COLO668 (cell line): ENCODE measurements around the gene TXNL4A.
A peak's percentile ranks its signal among the peaks of the same experiment; 100 is the strongest.
"Not testable (repeated sequence)": the region's sequence is repeated elsewhere in the genome, so short reads cannot be mapped to it uniquely, and the experiment has no call there.

Source experiments
- DNase-seq: peaks from one replicate; lab custom pipeline; 2025; ENCODE audit not compliant: unreplicated experiment; lab: John Stamatoyannopoulos, UW

TXNL4A gene

DNA sequence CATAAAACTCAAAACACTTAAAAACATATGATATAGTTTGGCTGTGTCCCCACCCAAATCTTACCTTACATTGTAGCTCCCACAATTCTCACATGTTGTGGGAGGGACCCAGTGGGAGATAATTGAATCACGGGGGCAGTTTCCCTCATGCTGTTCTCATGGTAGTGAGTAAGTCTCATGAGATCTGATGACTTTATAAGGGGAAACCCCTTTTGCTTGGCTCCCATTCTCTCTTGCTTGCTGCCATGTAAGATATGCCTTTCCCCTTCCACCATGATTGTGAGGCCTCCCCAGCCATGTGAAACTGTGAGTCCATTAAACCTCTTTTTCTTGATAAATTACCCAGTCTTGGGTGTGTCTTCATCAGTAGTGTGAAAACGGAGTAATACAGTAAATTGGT, 11.3 kb upstream of the TXNL4A start:
- not testable (repeated sequence) for DNase-seq

DNA sequence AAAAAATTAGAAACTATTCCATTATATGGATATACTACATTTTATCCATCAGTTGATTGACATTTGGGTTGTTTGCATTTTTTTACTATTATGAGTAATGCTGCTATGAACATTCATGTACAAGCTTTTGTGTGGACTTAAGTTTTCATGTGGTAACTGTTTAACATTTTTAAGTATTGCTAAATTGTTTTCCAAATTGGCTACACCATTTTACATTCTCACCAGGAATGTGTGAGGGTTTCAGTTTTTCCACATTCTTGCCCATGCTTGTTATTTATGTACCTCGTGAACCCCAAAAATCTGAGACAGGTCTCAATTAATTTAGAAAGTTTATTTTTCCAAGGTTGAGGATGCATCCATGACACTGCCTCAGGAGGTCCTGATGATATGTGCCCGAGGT, 3.1 kb upstream of the TXNL4A start:
- no peak for DNase-seq

DNA sequence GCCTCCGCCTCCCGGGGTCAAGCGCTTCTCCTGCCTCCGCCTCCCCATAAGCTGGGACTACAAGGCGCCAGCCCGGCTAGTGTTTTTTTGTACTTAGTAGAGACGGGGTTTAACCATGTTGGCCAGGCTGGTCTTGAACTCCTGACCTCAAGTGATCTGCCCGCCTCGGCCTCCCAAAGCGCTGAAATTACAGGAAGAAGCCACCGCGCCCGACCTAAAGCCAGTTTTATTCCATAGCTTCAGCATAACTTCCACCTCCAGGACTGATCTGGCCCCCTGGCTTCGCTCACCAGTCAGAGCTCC, 783 bp upstream of the TXNL4A start:
- DNase-seq = no peak

- DNase-seq = peak; percentile 84
These were observed 302 bp downstream of the TXNL4A start for GRCh38 chr18:79988071-79988450.

DNA sequence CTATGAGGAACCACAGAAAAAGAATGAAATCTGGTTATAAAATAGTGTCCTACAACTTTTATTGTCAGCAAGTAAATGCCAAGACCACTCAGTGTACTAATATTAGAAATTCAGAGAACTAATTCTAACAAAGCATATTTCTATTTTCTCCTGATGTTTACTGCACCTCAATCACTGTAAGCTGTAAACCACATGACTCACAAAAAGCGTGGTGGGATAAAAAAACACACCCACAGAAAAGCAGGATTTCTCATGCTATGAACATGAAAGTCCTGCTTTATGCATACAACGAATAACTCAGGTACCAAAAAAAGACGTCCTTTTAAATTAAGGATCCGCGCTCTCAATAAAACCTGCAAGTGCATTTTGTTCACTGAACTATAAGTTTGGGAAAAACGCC, 797 bp downstream of the TXNL4A start:
- no peak for DNase-seq

- peak; percentile 13 for DNase-seq
These were observed 1.6 kb downstream of the TXNL4A start for GRCh38 chr18:79986726-79987125.

GRCh38 chr18:79985172-79985571, 3.2 kb downstream of the TXNL4A start:
- DNase-seq = no peak

- no peak for DNase-seq
These were observed 4.6 kb downstream of the TXNL4A start for GRCh38 chr18:79983793-79984192.

DNA sequence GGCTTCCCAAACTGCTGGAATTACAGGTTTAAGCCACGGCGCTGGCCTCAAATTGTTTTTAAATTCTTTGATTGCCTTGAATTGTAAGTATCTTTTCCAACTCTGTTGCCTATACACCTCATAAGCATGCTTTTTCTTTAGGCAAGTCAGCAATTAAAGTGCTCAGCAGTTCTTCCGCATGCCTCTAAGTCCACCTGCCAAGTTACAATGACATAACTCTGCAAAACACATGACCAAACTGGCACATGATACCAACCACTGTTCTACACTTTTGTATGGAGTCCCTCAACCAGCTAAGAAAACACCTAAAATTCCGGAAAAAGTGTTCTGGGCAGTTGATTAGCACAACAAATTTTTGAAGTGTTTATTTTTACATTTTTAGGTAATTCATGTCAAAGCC, 5.1 kb downstream of the TXNL4A start:
- DNase-seq = no peak

DNA sequence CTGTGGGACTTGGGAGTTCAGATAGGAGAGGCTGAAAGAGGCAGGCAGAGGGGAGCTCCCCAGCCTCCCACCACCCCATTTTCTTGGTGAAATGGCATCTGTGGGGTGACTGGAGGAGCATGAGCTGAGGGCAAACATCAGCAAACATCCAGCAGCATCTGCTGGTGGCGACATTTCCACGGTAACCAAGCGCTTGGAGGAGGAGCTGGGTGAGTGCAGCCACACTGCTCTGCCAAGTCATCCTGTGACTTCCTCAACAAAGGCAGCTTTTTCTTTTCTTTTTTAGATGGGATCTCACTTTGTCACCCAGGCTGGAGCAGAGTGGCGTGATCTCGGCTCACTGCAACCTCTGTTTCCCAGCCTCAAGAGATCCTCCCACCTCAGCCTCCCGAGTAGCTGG, 5.6 kb downstream of the TXNL4A start:
- DNase-seq = peak; percentile 8

GRCh38 chr18:79980585-79980984, 7.8 kb downstream of the TXNL4A start:
- no peak for DNase-seq

- no peak for DNase-seq
These were observed 8.5 kb downstream of the TXNL4A start for GRCh38 chr18:79979843-79980242.

GRCh38 chr18:79975985-79976680, 12.2 kb downstream of the TXNL4A start:
- no peak for DNase-seq

GRCh38 chr18:79975043-79975442, 13.3 kb downstream of the TXNL4A start:
- no peak for DNase-seq

- DNase-seq = no peak
These were observed 14.2 kb downstream of the TXNL4A start for GRCh38 chr18:79974025-79974654.

DNA sequence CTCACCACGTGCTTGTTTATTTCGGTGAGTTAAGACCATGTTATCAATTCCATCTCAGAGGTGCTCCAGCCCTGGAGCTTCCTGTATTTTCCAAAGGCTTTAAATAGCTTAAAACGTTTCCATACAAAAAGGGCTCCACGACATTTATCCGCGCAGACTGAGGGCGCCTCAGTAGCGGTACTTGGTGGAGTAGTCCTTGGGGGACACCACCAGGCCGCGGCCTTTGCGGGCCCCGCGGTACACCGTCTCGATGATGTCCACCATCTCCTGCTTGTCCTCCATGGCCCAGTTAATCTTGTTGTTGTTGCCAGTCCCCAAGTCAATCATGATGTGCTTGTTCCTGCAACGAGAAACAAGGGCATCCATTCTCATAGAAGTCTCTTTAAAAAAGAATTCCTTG, 14.8 kb downstream of the TXNL4A start:
- DNase-seq = no peak

DNA sequence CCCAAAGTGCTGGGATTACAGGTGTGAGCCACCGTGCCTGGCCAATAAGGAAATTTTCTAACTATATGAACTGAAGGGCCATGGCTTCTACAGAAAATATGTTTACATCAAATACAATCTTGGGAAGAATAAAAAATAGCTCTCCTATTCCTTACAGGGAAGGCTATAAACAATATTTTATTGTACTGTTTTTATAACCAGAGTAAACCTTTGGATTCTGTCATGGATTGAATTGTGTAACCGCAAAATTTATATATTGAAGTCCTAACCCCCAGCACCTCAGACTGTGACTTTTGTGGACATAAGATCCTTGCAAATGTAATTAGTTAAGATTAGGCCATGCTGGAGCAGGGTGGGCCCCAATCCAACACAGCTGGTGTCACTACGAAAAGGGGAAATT, 15.6 kb downstream of the TXNL4A start:
- DNase-seq = no peak

- DNase-seq = no peak
These were observed 16.4 kb downstream of the TXNL4A start for GRCh38 chr18:79971986-79972385.

GRCh38 chr18:79971211-79971952, 17.0 kb downstream of the TXNL4A start:
- no peak for DNase-seq

- DNase-seq = no peak
These were observed 17.8 kb downstream of the TXNL4A start for GRCh38 chr18:79970419-79971133.

DNA sequence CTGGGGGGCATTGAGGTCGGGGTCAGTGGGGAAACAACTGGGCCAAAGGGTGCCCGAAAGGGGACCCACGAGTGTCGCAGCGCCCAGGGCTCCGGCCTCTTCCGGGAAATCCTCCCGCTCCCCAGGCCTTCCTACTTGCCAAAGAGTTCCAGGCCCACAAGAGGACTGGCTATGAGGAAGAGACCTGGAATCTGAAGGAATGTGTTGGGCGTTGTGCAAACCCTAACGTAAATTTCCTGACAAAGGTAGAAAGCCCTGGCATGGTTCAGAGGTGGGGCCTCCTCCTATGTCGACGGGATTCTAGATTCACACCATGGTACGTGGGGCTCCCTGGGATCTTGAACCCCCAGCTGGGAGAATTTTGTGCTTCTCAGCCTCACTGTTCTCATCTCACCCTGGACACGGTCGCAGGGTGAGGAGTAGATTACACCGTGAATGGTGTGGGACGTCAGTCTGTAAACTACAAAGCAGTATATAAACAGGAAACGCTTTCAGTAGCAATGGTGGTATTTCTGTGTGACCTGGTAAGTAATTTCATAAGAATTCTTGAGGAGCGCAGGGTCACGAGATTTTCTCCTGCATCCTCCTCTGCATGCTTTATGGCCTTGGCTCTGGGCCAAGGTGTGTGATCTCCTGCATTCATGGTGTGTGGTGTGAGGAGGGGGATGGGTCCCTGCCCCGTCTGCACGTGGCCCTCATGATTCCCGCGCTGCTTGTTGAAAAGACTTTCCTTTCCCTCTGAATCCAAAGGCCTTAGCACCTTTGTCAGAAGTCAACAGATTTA, 23.1 kb downstream of the TXNL4A start:
- DNase-seq = peak; percentile 84
